CD14-positive monocyte (primary cell): ENCODE data around the gene GALNT18. TPM values are rescaled to one million over a fixed set of nuclear protein-coding genes. Genes with fewer than 3 reads are reported as not detected.

ENCODE experiments used
- DNase-seq, 3 donors: peaks; one replicate each; pipeline ENCODE4 v3.0.0-alpha.2; 2011 to 2022
- H2AFZ ChIP-seq: 2 replicates; pipeline ENCODE4 v1.6.0; 2012; ENCODE audit warnings: mild to moderate bottlenecking, low read depth, low read length, inconsistent platforms; ENCODE audit not compliant: insufficient read depth, poor library complexity, severe bottlenecking
- H3K27ac ChIP-seq, 2 donors: 1 replicate in 1 of 2; 2 replicates in 1 of 2; pipeline ENCODE4 v1.5.1; 2012 to 2013; ENCODE audit warnings: low read length in 2 of 2, control low read depth in 1 of 2, inconsistent platforms in 1 of 2, low read depth in 1 of 2, mild to moderate bottlenecking in 1 of 2
- H3K27me3 ChIP-seq, 2 donors: one replicate each; pipeline versions ENCODE4 v1.6.0 to v1.6.1; 2011 to 2013; ENCODE audit warnings: low read length in 2 of 2; ENCODE audit not compliant: control insufficient read depth in 2 of 2, insufficient read depth in 2 of 2
- H3K36me3 ChIP-seq, 2 donors: replicated peaks in 1 of 2; 1 replicate in 1 of 2; 2 replicates in 1 of 2; pipeline versions ENCODE4 v1.5.1 to v1.6.1; 2012 to 2013; ENCODE audit warnings: low read length in 2 of 2, control low read depth in 1 of 2, inconsistent platforms in 1 of 2, mild to moderate bottlenecking in 1 of 2; ENCODE audit not compliant: insufficient read depth in 2 of 2, control insufficient read depth in 1 of 2
- H3K4me1 ChIP-seq, 2 donors: 1 replicate in 1 of 2; 2 replicates in 1 of 2; pipeline versions ENCODE4 v1.5.1 to v1.6.1; 2012 to 2013; ENCODE audit warnings: low read length in 2 of 2, control low read depth in 1 of 2, inconsistent platforms in 1 of 2, mild to moderate bottlenecking in 1 of 2, moderate library complexity in 1 of 2; ENCODE audit not compliant: insufficient read depth in 2 of 2, control insufficient read depth in 1 of 2
- H3K4me2 ChIP-seq: replicated peaks from 2 replicates; pipeline ENCODE3; 2012; ENCODE audit warnings: low read length, moderate library complexity, mild to moderate bottlenecking; ENCODE audit not compliant: poor library complexity, severe bottlenecking; ENCODE audit errors: extremely low read depth
- H3K4me3 ChIP-seq, 3 experiments: fragments of 200-600 bp in 1 of 3; sonication (generic) in 1 of 3; replicated peaks in 1 of 3; 1 replicate in 2 of 3; 2 replicates in 1 of 3; pipeline ENCODE4 v1.5.1; 2011 to 2013; ENCODE audit warnings: low read length in 3 of 3, mild to moderate bottlenecking in 3 of 3, control low read depth in 2 of 3, low read depth in 2 of 3, inconsistent platforms in 1 of 3, moderate library complexity in 1 of 3
- H3K79me2 ChIP-seq: 2 replicates; pipeline ENCODE4 v1.6.0; 2012; ENCODE audit warnings: mild to moderate bottlenecking, control low read depth, inconsistent platforms, low read length, moderate library complexity; ENCODE audit not compliant: insufficient read depth
- H3K9ac ChIP-seq: 2 replicates; pipeline ENCODE4 v1.6.0; 2017; ENCODE audit warnings: low read length, mild to moderate bottlenecking; ENCODE audit not compliant: insufficient read depth, poor library complexity, severe bottlenecking
- H3K9me3 ChIP-seq, 2 donors: replicated peaks in 1 of 2; 1 replicate in 1 of 2; 2 replicates in 1 of 2; pipeline versions ENCODE4 v1.5.1 to v1.6.1; 2012 to 2013; ENCODE audit warnings: low read length in 2 of 2, control low read depth in 1 of 2; ENCODE audit not compliant: control insufficient read depth in 1 of 2, insufficient read depth in 1 of 2
- H4K20me1 ChIP-seq: 2 replicates; pipeline ENCODE4 v1.6.0; 2012; ENCODE audit warnings: mild to moderate bottlenecking, low read length, control low read depth, moderate library complexity; ENCODE audit not compliant: insufficient read depth
- H3K27ac Mint-ChIP-seq, 7 donors: one replicate each; pipeline ENCODE4 v1.8.0; 2020; ENCODE audit warnings: mild to moderate bottlenecking in 7 of 7, mixed read lengths in 7 of 7, moderate library complexity in 6 of 7, inconsistent platforms in 2 of 7
- H3K27me3 Mint-ChIP-seq, 3 donors: one replicate each; pipeline ENCODE4 v1.8.0; 2021 to 2022; ENCODE audit warnings: low read depth in 3 of 3, mild to moderate bottlenecking in 3 of 3, mixed read lengths in 3 of 3, moderate library complexity in 3 of 3, inconsistent platforms in 1 of 3
- H3K36me3 Mint-ChIP-seq, 2 donors: one replicate each; pipeline ENCODE4 v1.8.0; 2020; ENCODE audit warnings: mixed read lengths in 2 of 2, inconsistent platforms in 1 of 2, mild to moderate bottlenecking in 1 of 2
- H3K4me1 Mint-ChIP-seq: one replicate; pipeline ENCODE4 v1.8.0; 2020; ENCODE audit warnings: mild to moderate bottlenecking, mixed read lengths
- H3K4me3 Mint-ChIP-seq, 2 donors: one replicate each; pipeline ENCODE4 v1.8.0; 2020; ENCODE audit warnings: mild to moderate bottlenecking in 2 of 2, mixed read lengths in 2 of 2, moderate library complexity in 1 of 2
- H3K9me3 Mint-ChIP-seq, 7 donors: one replicate each; pipeline ENCODE4 v1.8.0; 2020 to 2022; ENCODE audit warnings: mixed read lengths in 7 of 7, mild to moderate bottlenecking in 6 of 7, moderate library complexity in 6 of 7, inconsistent platforms in 2 of 7
- WGBS: methylation state at CpG from one replicate; pipeline ENCODE4 v1.1.5; 2013; ENCODE audit warnings: missing lambda C conversion rate; ENCODE audit not compliant: insufficient coverage; 5-methylcytosine and 5-hydroxymethylcytosine counted together
- intact Hi-C, 2 donors: fragments of 100-400 bp; cut with micrococcal nuclease; formaldehyde crosslinking; loops; one replicate each; pipeline versions ENCODE4 v1.15.0 to v1.15.1; 2023
- polyA plus RNA-seq, 3 donors: library from polyadenylated mRNA; depleted of rRNA in 1 of 3; unstranded in 2 of 3; stranded (reverse) in 1 of 3; fragments of 300-500 nt in 2 of 3; fragments of >200 nt in 1 of 3; fragmentation: Illumina TruSeq in 2 of 3; gene quantifications; 1 replicate in 2 of 3; 2 replicates in 1 of 3; pipeline ENCODE4 v1.2.3, GENCODE V29; 2012 to 2021
- TF ChIP-seq, protein P1 (sequence below): fragments of 200-600 bp; IDR thresholded peaks from one replicate; pipeline ENCODE4 v1.8.0; 2022; ENCODE audit warnings: antibody characterized with exemption, mild to moderate bottlenecking

GALNT18 gene
- polyA plus RNA-seq, 3 donors: not detected

DNA sequence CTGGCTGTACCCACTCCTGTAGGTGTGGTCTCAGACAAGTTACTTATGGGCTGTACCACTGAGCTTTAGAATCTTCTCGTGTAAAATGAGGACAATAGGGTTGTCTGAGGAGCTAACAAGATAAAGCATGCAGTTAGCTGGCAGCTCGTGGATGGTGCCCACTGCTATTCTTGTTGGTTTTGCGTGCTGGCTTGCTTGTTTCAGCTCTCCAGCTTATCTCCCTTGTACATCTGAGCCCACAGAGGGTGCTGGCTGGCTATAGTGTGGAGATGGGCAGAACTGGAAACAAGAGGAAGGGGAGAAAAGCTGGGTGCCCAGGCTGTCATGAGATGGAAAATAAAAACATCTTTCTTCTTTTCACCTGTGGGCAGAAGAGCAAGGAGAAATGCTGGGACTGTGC is 46.5 kb upstream of the GALNT18 start:
- no peaks in the 10 kb centered on the region for H3K36me3 ChIP-seq
- no peak overlapping the region for H2AFZ ChIP-seq
- H3K4me3 Mint-ChIP-seq: no peak overlapping the region
- H3K9ac ChIP-seq: no peak overlapping the region
- no peak overlapping the region for H3K4me3 ChIP-seq
- peaks cover 7 to 12% (median 9%) of the 10 kb centered on the region in 3 donors for H3K27me3 Mint-ChIP-seq
- no peaks in the 10 kb centered on the region for H3K4me1 ChIP-seq
- H3K27ac ChIP-seq: no peak overlapping the region
- peak overlapping the region in 1 of 7 donors; percentile 6 for H3K27ac Mint-ChIP-seq
- TF ChIP-seq, protein P1, sequence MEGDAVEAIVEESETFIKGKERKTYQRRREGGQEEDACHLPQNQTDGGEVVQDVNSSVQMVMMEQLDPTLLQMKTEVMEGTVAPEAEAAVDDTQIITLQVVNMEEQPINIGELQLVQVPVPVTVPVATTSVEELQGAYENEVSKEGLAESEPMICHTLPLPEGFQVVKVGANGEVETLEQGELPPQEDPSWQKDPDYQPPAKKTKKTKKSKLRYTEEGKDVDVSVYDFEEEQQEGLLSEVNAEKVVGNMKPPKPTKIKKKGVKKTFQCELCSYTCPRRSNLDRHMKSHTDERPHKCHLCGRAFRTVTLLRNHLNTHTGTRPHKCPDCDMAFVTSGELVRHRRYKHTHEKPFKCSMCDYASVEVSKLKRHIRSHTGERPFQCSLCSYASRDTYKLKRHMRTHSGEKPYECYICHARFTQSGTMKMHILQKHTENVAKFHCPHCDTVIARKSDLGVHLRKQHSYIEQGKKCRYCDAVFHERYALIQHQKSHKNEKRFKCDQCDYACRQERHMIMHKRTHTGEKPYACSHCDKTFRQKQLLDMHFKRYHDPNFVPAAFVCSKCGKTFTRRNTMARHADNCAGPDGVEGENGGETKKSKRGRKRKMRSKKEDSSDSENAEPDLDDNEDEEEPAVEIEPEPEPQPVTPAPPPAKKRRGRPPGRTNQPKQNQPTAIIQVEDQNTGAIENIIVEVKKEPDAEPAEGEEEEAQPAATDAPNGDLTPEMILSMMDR: no peak
- H3K4me1 Mint-ChIP-seq: no peaks in the 10 kb centered on the region
- intact Hi-C loops: no loop called here
- H3K9me3 Mint-ChIP-seq: peaks cover 0 to 2% (median 0%) of the 10 kb centered on the region in 7 donors
- H4K20me1 ChIP-seq: no peaks in the 10 kb centered on the region
- H3K79me2 ChIP-seq: no peaks in the 10 kb centered on the region
- H3K4me2 ChIP-seq: no peak overlapping the region
- WGBS: no CpG with 5 or more reads among the region's 3 CpGs
- no peak for DNase-seq
- no peaks in the 10 kb centered on the region for H3K9me3 ChIP-seq
- H3K27me3 ChIP-seq: no peaks in the 10 kb centered on the region
- H3K36me3 Mint-ChIP-seq: no peaks in the 10 kb centered on the region

DNA sequence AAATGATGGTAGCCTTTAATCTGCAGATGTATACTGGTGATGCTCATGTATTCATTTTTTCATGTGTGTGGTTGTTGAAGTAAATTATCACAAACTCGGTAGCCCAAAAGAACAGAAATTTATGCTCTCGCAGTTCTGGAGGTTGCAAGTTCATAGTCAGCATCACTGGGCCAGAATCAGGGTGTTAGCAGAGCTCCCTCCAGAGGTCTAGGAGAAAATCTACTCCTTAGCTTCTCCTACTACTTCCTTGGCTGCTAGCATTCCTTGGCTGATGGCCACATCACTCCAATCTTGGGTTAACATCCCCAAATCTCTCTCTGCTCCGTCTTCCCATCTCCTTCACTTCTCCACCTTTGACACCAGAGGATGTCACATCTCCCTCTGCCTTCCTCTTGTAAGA is 45.3 kb upstream of the GALNT18 start:
- H3K36me3 Mint-ChIP-seq: no peaks in the 10 kb centered on the region
- no peak overlapping the region for H2AFZ ChIP-seq
- peaks cover 8 to 10% (median 9%) of the 10 kb centered on the region in 3 donors for H3K27me3 Mint-ChIP-seq
- no peaks in the 10 kb centered on the region for H3K79me2 ChIP-seq
- H3K4me1 Mint-ChIP-seq: no peaks in the 10 kb centered on the region
- H3K4me1 ChIP-seq: no peaks in the 10 kb centered on the region
- intact Hi-C loops: no loop called here
- no peak overlapping the region for H3K4me3 Mint-ChIP-seq
- H3K4me2 ChIP-seq: no peak overlapping the region
- H4K20me1 ChIP-seq: no peaks in the 10 kb centered on the region
- no peak for DNase-seq
- H3K9ac ChIP-seq: no peak overlapping the region
- peaks cover 0 to 2% (median 0%) of the 10 kb centered on the region in 7 donors for H3K9me3 Mint-ChIP-seq
- TF ChIP-seq, protein P1: no peak
- H3K36me3 ChIP-seq: no peaks in the 10 kb centered on the region
- no peak overlapping the region for H3K4me3 ChIP-seq
- H3K9me3 ChIP-seq: no peaks in the 10 kb centered on the region
- no peak overlapping the region for H3K27ac Mint-ChIP-seq
- H3K27ac ChIP-seq: no peak overlapping the region
- H3K27me3 ChIP-seq: no peaks in the 10 kb centered on the region
- 83% methylated on average over 1 of the region's 3 CpGs for WGBS
